Adrenal gland (tissue), 12 donors: ENCODE data around the gene CBLN1. TPM values are rescaled to one million over a fixed set of nuclear protein-coding genes. Genes with fewer than 3 reads are reported as not detected.

Experiments
- DNase-seq, 7 donors: peaks; one replicate each; pipeline ENCODE4 v3.0.0-alpha.2; 2019 to 2020
- H3K27ac ChIP-seq, 5 donors: fragments of 200-600 bp; sonication (generic) in 4 of 5; 1 replicate in 3 of 5; 2 replicates in 2 of 5; pipeline versions ENCODE4 v1.5.1 to v1.8.0; 2016 to 2020; ENCODE audit warnings: mild to moderate bottlenecking in 1 of 5
- H3K27me3 ChIP-seq: fragments of 200-600 bp; 2 replicates; pipeline ENCODE4 v1.8.0; 2021
- H3K36me3 ChIP-seq, 2 donors: fragments of 200-600 bp; replicated peaks in 1 of 2; 1 replicate in 1 of 2; 2 replicates in 1 of 2; pipeline versions ENCODE4 v1.5.1 to v1.8.0; 2018 to 2022
- H3K4me1 ChIP-seq, 2 donors: fragments of 200-600 bp; replicated peaks in 1 of 2; 1 replicate in 1 of 2; 2 replicates in 1 of 2; pipeline versions ENCODE4 v1.5.1 to v1.8.0; 2018 to 2021
- H3K4me3 ChIP-seq, 4 donors: fragments of 200-600 bp; sonication (generic) in 3 of 4; one replicate each; pipeline ENCODE4 v1.5.1; 2016 to 2018
- H3K9me3 ChIP-seq, 3 donors: fragments of 200-600 bp; sonication (generic) in 1 of 3; replicated peaks in 1 of 3; 1 replicate in 2 of 3; 2 replicates in 1 of 3; pipeline versions ENCODE4 v1.5.1 to v1.8.0; 2016 to 2021
- CTCF ChIP-seq, 6 experiments: fragments of 450-650 bp in 4 of 6; fragments of 200-600 bp in 2 of 6; sonication (generic) in 1 of 6; IDR thresholded peaks; 1 replicate in 5 of 6; 2 replicates in 1 of 6; pipeline versions ENCODE4 v1.5.1 to v1.8.0; 2016 to 2021; ENCODE audit warnings: antibody characterized with exemption in 6 of 6, mild to moderate bottlenecking in 2 of 6, moderate library complexity in 1 of 6
- POLR2A ChIP-seq, 2 donors: fragments of 450-650 bp; IDR thresholded peaks; one replicate each; pipeline ENCODE4 v1.6.1; 2017; ENCODE audit warnings: antibody characterized with exemption in 2 of 2, mild to moderate bottlenecking in 2 of 2, moderate library complexity in 1 of 2
- whole genome bisulfite sequencing, 4 donors: extraction: QIAGEN DNeasy Blood & Tissue Kit in 2 of 4; methylation state at CpG; one replicate each; pipeline versions ENCODE4 v1.1.5 to v1.1.7; 2013 to 2017; 5-methylcytosine and 5-hydroxymethylcytosine counted together
- intact Hi-C, 2 donors: fragments of 100-400 bp; cut with DNase I; formaldehyde crosslinking; loops; one replicate each; pipeline versions ENCODE4 v1.14.1 to v1.15.0; 2022 to 2023
- polyA plus RNA-seq, 3 donors: library from polyadenylated mRNA; stranded (reverse); fragments of 200-250 nt in 2 of 3; fragments of 350-450 nt in 1 of 3; fragmentation: Illumina TruSeq in 1 of 3; extraction: RNeasy Lipid Tissue Mini Kit (QIAGEN cat#74804) in 1 of 3; gene quantifications; one replicate each; pipeline ENCODE4 v1.2.3, GENCODE V29; 2013 to 2014
- total RNA-seq, 9 donors: library from RNA; depleted of rRNA in 4 of 9; stranded (reverse); fragments of >200 nt in 4 of 9; fragments of 120-200 nt in 1 of 9; fragmentation: NEBNext Ultra II Directional in 1 of 9; extraction: Animal tissue kit (Norgen Biotek cat#: 25700) in 1 of 9; gene quantifications; one replicate each; pipeline versions ENCODE4 v1.1.0 to v1.2.4, GENCODE V29; 2013 to 2023
- donor health status: healthy with polysubstance abuse.
- donor health status: Bipolar disorder and iron deficiency.
- donor health status: DM: yes; HTN: yes; CAD: no.
- donor health status: DM: no; HTN: no; CAD: no.
- donor health status: DM: no; HTN: no; CAD: no.
- donor health status: DM: yes; HTN: yes; CAD: no.

The CBLN1 gene
- total and polyA plus RNA-seq, 12 donors, result 0.08 to 2.8 (median 0.27) TPM; not detected in 3

- 1 to 5% (median 2%) methylated on average over 23 to 34 of the region's 34 CpGs for WGBS, 4 donors
Observed at GRCh38 chr16:49275050-49275730, 6.4 kb downstream of the CBLN1 start.

GRCh38 chr16:49274591-49274990, 7.0 kb downstream of the CBLN1 start:
- intact Hi-C loops, result no loop called here
- no peaks in the 10 kb centered on the region for H3K4me1 ChIP-seq
- no peak for DNase-seq
- H3K36me3 ChIP-seq, result no peaks in the 10 kb centered on the region
- 3 to 5% (median 4%) methylated on average over 10 to 11 of the region's 11 CpGs for WGBS, 4 donors
- no peaks in the 10 kb centered on the region for H3K9me3 ChIP-seq
- H3K27ac ChIP-seq, result no peak overlapping the region
- peaks cover 57% of the 10 kb centered on the region for H3K27me3 ChIP-seq
- H3K4me3 ChIP-seq, result no peak overlapping the region
- no peak for TF ChIP-seq POLR2A (IDR thresholded peaks at IDR 0.05)
- TF ChIP-seq CTCF (IDR thresholded peaks at IDR 0.05), result no peak

More at GRCh38 chr16:49275050-49275730, 6.4 kb downstream of the CBLN1 start:
- Histone ChIP-seq H3K36me3 (no peaks in the 10 kb centered on the region), H3K9me3 (no peaks in the 10 kb centered on the region), H3K27me3 (peaks cover 63% of the 10 kb centered on the region), H3K4me1 (no peaks in the 10 kb centered on the region), H3K4me3 (no peak overlapping the region), H3K27ac (no peak overlapping the region)
- TF ChIP-seq POLR2A (IDR thresholded peaks at IDR 0.05) (no peak), CTCF (IDR thresholded peaks at IDR 0.05) (no peak)
- intact Hi-C loops, result no loop called here
- DNase-seq, result no peak

- 14 to 30% (median 22%) methylated on average over 3 of the region's 3 CpGs for WGBS, 4 donors
- Histone ChIP-seq H3K27ac (no peak overlapping the region), H3K27me3 (peaks cover 49% of the 10 kb centered on the region), H3K36me3 (no peaks in the 10 kb centered on the region), H3K9me3 (no peaks in the 10 kb centered on the region), H3K4me1 (no peaks in the 10 kb centered on the region), H3K4me3 (no peak overlapping the region)
- no peak for TF ChIP-seq CTCF (IDR thresholded peaks at IDR 0.05)
- TF ChIP-seq POLR2A (IDR thresholded peaks at IDR 0.05), result no peak
- intact Hi-C loops, result no loop called here
- no peak for DNase-seq
Observed at GRCh38 chr16:49273771-49274170, 7.9 kb downstream of the CBLN1 start.

- TF ChIP-seq CTCF (IDR thresholded peaks at IDR 0.05), result no peak
- no peak for TF ChIP-seq POLR2A (IDR thresholded peaks at IDR 0.05)
- no peaks in the 10 kb centered on the region for H3K4me1 ChIP-seq
- DNase-seq, result no peak
- WGBS, 4 donors, result 57 to 66% (median 61%) methylated on average over 3 of the region's 3 CpGs
- H3K27ac ChIP-seq, result no peak overlapping the region
- H3K4me3 ChIP-seq, result no peak overlapping the region
- H3K36me3 ChIP-seq, result no peaks in the 10 kb centered on the region
- H3K9me3 ChIP-seq, result no peaks in the 10 kb centered on the region
- peaks cover 26% of the 10 kb centered on the region for H3K27me3 ChIP-seq
- intact Hi-C loops, result no loop called here
Observed at GRCh38 chr16:49271363-49271762, 10.3 kb downstream of the CBLN1 start.
